ENCODE measurements around the gene INAFM2. TPM values are rescaled to one million over a fixed set of nuclear protein-coding genes. Genes with fewer than 3 reads are reported as not detected.

The INAFM2 gene
- total and polyA plus RNA-seq, 9 of the 15 experiments (the other 6 are each of a cell fraction or from before 2014, with no cell fraction given): 11.8 to 43.1 (median 27.2) TPM

DNA sequence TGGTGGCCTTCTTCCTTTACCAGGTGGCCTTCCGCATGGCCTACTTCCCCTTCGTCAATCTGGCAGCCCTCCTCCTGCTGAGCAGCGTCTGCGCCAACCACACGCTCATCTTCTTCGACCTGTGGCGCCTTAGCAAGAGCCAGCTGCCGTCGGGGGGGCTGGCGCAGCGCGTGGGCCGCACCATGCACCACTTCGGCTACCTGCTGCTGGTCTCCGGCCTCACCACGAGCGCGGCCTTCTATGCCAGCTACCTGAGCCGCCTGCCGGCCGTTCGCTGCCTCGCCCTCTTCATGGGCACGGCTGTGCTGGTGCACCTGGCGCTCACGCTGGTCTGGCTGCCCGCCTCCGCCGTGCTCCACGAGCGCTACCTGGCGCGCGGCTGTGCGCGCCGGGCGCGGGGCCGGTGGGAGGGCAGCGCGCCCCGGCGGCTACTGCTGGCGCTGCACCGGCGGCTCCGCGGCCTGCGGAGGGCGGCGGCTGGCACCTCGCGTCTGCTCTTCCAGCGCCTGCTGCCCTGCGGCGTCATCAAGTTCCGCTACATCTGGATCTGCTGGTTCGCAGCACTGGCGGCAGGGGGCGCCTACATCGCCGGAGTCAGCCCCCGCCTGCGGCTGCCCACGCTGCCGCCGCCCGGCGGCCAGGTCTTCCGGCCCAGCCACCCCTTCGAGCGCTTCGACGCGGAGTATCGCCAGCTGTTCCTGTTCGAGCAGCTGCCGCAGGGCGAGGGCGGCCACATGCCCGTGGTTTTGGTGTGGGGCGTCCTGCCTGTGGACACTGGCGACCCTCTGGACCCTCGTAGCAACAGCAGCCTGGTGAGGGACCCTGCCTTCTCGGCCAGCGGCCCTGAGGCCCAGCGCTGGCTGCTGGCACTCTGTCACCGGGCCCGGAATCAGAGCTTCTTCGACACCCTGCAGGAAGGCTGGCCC is 44.5 kb downstream of the INAFM2 start (continued):
- no peak for TF ChIP-seq ZNF589 (CRISPR knock-in tag; IDR thresholded peaks at IDR 0.05; ENCODE audit: low read depth)
- no peak for TF ChIP-seq BRD4 (IDR thresholded peaks at IDR 0.05)
- TF ChIP-seq, protein P1, sequence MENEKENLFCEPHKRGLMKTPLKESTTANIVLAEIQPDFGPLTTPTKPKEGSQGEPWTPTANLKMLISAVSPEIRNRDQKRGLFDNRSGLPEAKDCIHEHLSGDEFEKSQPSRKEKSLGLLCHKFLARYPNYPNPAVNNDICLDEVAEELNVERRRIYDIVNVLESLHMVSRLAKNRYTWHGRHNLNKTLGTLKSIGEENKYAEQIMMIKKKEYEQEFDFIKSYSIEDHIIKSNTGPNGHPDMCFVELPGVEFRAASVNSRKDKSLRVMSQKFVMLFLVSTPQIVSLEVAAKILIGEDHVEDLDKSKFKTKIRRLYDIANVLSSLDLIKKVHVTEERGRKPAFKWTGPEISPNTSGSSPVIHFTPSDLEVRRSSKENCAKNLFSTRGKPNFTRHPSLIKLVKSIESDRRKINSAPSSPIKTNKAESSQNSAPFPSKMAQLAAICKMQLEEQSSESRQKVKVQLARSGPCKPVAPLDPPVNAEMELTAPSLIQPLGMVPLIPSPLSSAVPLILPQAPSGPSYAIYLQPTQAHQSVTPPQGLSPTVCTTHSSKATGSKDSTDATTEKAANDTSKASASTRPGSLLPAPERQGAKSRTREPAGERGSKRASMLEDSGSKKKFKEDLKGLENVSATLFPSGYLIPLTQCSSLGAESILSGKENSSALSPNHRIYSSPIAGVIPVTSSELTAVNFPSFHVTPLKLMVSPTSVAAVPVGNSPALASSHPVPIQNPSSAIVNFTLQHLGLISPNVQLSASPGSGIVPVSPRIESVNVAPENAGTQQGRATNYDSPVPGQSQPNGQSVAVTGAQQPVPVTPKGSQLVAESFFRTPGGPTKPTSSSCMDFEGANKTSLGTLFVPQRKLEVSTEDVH (IDR thresholded peaks at IDR 0.05; ENCODE audit: low read depth, partially characterized antibody): no peak
- TF ChIP-seq ZBED1 (IDR thresholded peaks at IDR 0.05): no peak
- TF ChIP-seq GABPB2 (CRISPR knock-in tag; conservative IDR thresholded peaks at IDR 0.05): no peak
- TF ChIP-seq CSDE1 (IDR thresholded peaks at IDR 0.05): no peak
- TF ChIP-seq, protein P2, sequence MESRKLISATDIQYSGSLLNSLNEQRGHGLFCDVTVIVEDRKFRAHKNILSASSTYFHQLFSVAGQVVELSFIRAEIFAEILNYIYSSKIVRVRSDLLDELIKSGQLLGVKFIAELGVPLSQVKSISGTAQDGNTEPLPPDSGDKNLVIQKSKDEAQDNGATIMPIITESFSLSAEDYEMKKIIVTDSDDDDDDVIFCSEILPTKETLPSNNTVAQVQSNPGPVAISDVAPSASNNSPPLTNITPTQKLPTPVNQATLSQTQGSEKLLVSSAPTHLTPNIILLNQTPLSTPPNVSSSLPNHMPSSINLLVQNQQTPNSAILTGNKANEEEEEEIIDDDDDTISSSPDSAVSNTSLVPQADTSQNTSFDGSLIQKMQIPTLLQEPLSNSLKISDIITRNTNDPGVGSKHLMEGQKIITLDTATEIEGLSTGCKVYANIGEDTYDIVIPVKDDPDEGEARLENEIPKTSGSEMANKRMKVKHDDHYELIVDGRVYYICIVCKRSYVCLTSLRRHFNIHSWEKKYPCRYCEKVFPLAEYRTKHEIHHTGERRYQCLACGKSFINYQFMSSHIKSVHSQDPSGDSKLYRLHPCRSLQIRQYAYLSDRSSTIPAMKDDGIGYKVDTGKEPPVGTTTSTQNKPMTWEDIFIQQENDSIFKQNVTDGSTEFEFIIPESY (CRISPR knock-in tag; IDR thresholded peaks at IDR 0.05): peak; percentile 83
- TF ChIP-seq NBN (IDR thresholded peaks at IDR 0.05; ENCODE audit: low read depth): no peak
- no peak for TF ChIP-seq ZNF354B (CRISPR knock-in tag; IDR thresholded peaks at IDR 0.05)
- no peak for TF ChIP-seq KAT2B (IDR thresholded peaks at IDR 0.05; ENCODE audit: low read depth, low read length)
- no peak for TF ChIP-seq ZC3H4 (CRISPR knock-in tag; IDR thresholded peaks at IDR 0.05; ENCODE audit: borderline replicate concordance)
- no peak for TF ChIP-seq SP1 (CRISPR knock-in tag; IDR thresholded peaks at IDR 0.05)
- TF ChIP-seq BRD9 (IDR thresholded peaks at IDR 0.05; ENCODE audit: low read depth, partially characterized antibody): no peak
- no peak for TF ChIP-seq CEBPG (CRISPR knock-in tag; IDR thresholded peaks at IDR 0.05)
- TF ChIP-seq CEBPG (tag; conservative IDR thresholded peaks at IDR 0.05 in 1 of 2, IDR thresholded peaks at IDR 0.05 in 1 of 2): no peak
- TF ChIP-seq MIER1 (IDR thresholded peaks at IDR 0.05; ENCODE audit: low read depth): no peak; the same call in 1 of the 2 replicates
- TF ChIP-seq ZNF133 (CRISPR knock-in tag; IDR thresholded peaks at IDR 0.05): no peak
- peak; percentile 48; the same call in 1 of the 2 replicates for TF ChIP-seq E2F3 (CRISPR knock-in tag; IDR thresholded peaks at IDR 0.05)
- no peak for TF ChIP-seq SMAD3 (CRISPR knock-in tag; conservative IDR thresholded peaks at IDR 0.05)
- TF ChIP-seq CREBBP (IDR thresholded peaks at IDR 0.05; ENCODE audit: low read depth, low read length): no peak
- TF ChIP-seq FOXA1 (IDR thresholded peaks at IDR 0.05; ENCODE audit: borderline replicate concordance): no peak
- TF ChIP-seq BCL6 (CRISPR knock-in tag; IDR thresholded peaks at IDR 0.05): no peak
- no peak for TF ChIP-seq ILK (tag; IDR thresholded peaks at IDR 0.05; ENCODE audit: borderline replicate concordance, low read depth)
- TF ChIP-seq RBBP5 (IDR thresholded peaks at IDR 0.05; ENCODE audit: borderline replicate concordance, insufficient read depth, low read length, poor library complexity, severe bottlenecking): no peak
- no peak for TF ChIP-seq EHMT2 (IDR thresholded peaks at IDR 0.05)
- TF ChIP-seq ZKSCAN1 (IDR thresholded peaks at IDR 0.05; ENCODE audit: low read depth, low read length): peak; percentile 62; the same call in 1 of the 2 replicates

All from K562 (cell line).